Endothelial cell of umbilical vein (primary cell): Measurements from ENCODE around the gene LCAT. TPM values are rescaled to one million over a fixed set of nuclear protein-coding genes. Genes with fewer than 3 reads are reported as not detected.

Experiments
- BruUV-seq: library from RNA; stranded (reverse); fragments of 400-500 nt; replicated peaks from 2 replicates; lab custom pipeline; 2021; lab: Mats Ljungman, UMichigan
- CTCF ChIA-PET: fragments of 300-600, 350-600 bp; sonication (Branson Sonifier 250); formaldehyde crosslinking; loops from one replicate; lab custom pipeline; 2021; ENCODE audit warnings: antibody characterized with exemption, inconsistent platforms; lab: Charles Lee
- POLR2A ChIA-PET: fragments of 300-600, 350-600 bp; sonication (Branson Sonifier 250); formaldehyde crosslinking; loops from one replicate; lab custom pipeline; 2021; ENCODE audit warnings: antibody characterized with exemption, inconsistent platforms; lab: Charles Lee
- DNase-seq: peaks from one replicate; pipeline ENCODE4 v3.0.0-alpha.2; 2011; ENCODE audit warnings: low read depth, low spot score
- FAIRE-seq: peaks from 2 replicates; lab custom pipeline; 2011; peaks lifted over from hg19 to GRCh38; lab: Jason Lieb, UNC
- H2AFZ ChIP-seq: 2 replicates; pipeline ENCODE4 v1.6.0; 2012; ENCODE audit warnings: low read depth, low read length, control low read depth, inconsistent platforms
- H3K27ac ChIP-seq: 2 replicates; pipeline ENCODE4 v1.5.1; 2011; ENCODE audit warnings: low read depth, mild to moderate bottlenecking, control low read depth, low read length, moderate library complexity; ENCODE audit not compliant: insufficient read depth
- H3K27me3 ChIP-seq, 2 experiments: 2 replicates each; pipeline versions ENCODE4 v1.6.0 to v1.6.1; 2011; ENCODE audit warnings: low read length in 2 of 2, mixed read lengths in 1 of 2; ENCODE audit not compliant: control insufficient read depth in 2 of 2, insufficient read depth in 2 of 2
- H3K36me3 ChIP-seq, 2 experiments: 2 replicates in 1 of 2; 3 replicates in 1 of 2; pipeline ENCODE4 v1.5.1; 2011; ENCODE audit warnings: low read length in 2 of 2, mild to moderate bottlenecking in 1 of 2, moderate library complexity in 1 of 2; ENCODE audit not compliant: control insufficient read depth in 2 of 2, insufficient read depth in 2 of 2; ENCODE audit errors: extremely low read depth in 1 of 2
- H3K4me1 ChIP-seq: 3 replicates; pipeline ENCODE4 v1.5.1; 2011; ENCODE audit warnings: mild to moderate bottlenecking, low read length; ENCODE audit not compliant: control insufficient read depth, insufficient read depth; ENCODE audit errors: extremely low read depth
- H3K4me2 ChIP-seq: 2 replicates; pipeline ENCODE4 v1.6.1; 2011; ENCODE audit warnings: low read length, control low read depth, mixed read lengths; ENCODE audit not compliant: insufficient read depth
- H3K4me3 ChIP-seq, 3 experiments: fragments of 200-600 bp in 1 of 3; sonication (generic), shearing (Covaris generic) in 1 of 3; replicated peaks in 1 of 3; 2 replicates each; pipeline ENCODE4 v1.5.1; 2011 to 2016; ENCODE audit warnings: control low read depth in 3 of 3, low read length in 3 of 3, mild to moderate bottlenecking in 2 of 3, inconsistent platforms in 1 of 3, low read depth in 1 of 3, moderate library complexity in 1 of 3; ENCODE audit not compliant: insufficient read depth in 1 of 3
- H3K79me2 ChIP-seq: 2 replicates; pipeline ENCODE4 v1.6.0; 2012; ENCODE audit warnings: low read length, inconsistent platforms; ENCODE audit not compliant: control insufficient read depth, insufficient read depth
- H3K9ac ChIP-seq: replicated peaks from 2 replicates; pipeline ENCODE3; 2011; ENCODE audit warnings: low read length, control low read depth; ENCODE audit not compliant: insufficient read depth; ENCODE audit errors: extremely low read depth
- H3K9me1 ChIP-seq: replicated peaks from 3 replicates; pipeline ENCODE4 v1.6.0; 2011; ENCODE audit warnings: mild to moderate bottlenecking, low read length; ENCODE audit not compliant: control insufficient read depth, insufficient read depth; ENCODE audit errors: extremely low read depth
- H3K9me3 ChIP-seq: replicated peaks from 2 replicates; pipeline ENCODE4 v1.5.1; 2012; ENCODE audit warnings: low read length, inconsistent platforms; ENCODE audit not compliant: control insufficient read depth, insufficient read depth
- H4K20me1 ChIP-seq: replicated peaks from 2 replicates; pipeline ENCODE3; 2011; ENCODE audit warnings: mild to moderate bottlenecking, low read length; ENCODE audit not compliant: control insufficient read depth, insufficient read depth; ENCODE audit errors: extremely low read depth
- CTCF ChIP-seq, 2 donors: IDR thresholded peaks; 1 replicate in 1 of 2; 2 replicates in 1 of 2; pipeline ENCODE4 v1.5.1; 2011; ENCODE audit warnings: low read length in 2 of 2, mild to moderate bottlenecking in 2 of 2, moderate library complexity in 2 of 2, control low read depth in 1 of 2, inconsistent platforms in 1 of 2, low read depth in 1 of 2; ENCODE audit not compliant: insufficient read depth in 1 of 2; ENCODE audit errors: extremely low read depth in 1 of 2
- EZH2 ChIP-seq: IDR thresholded peaks from 2 replicates; pipeline ENCODE4 v1.6.1; 2012; ENCODE audit warnings: borderline replicate concordance, low read depth, mild to moderate bottlenecking, moderate library complexity, low read length, inconsistent platforms; ENCODE audit not compliant: severe bottlenecking
- FOS ChIP-seq: IDR thresholded peaks from 2 replicates; pipeline ENCODE4 v1.6.1; 2011; ENCODE audit warnings: mild to moderate bottlenecking, low read length, moderate library complexity, borderline replicate concordance; ENCODE audit not compliant: insufficient read depth
- GATA2 ChIP-seq: IDR thresholded peaks from 2 replicates; pipeline ENCODE4 v1.7.0; 2011; ENCODE audit warnings: low read depth, mild to moderate bottlenecking, moderate library complexity, mixed read lengths, low read length; ENCODE audit not compliant: insufficient read length, insufficient read depth
- JUN ChIP-seq: IDR thresholded peaks from 2 replicates; pipeline ENCODE4 v1.6.1; 2011; ENCODE audit warnings: borderline replicate concordance, low read depth; ENCODE audit not compliant: insufficient read length, insufficient read depth
- MAX ChIP-seq: IDR thresholded peaks from 2 replicates; pipeline ENCODE4 v1.6.1; 2011; ENCODE audit not compliant: insufficient read depth, insufficient read length
- MYC ChIP-seq: IDR thresholded peaks from one replicate; pipeline ENCODE4 v1.6.1; 2011; ENCODE audit warnings: mild to moderate bottlenecking, low read depth, low read length
- POLR2A ChIP-seq: IDR thresholded peaks from 2 replicates; pipeline ENCODE4 v1.6.1; 2012; ENCODE audit warnings: low read depth, mild to moderate bottlenecking, control low read depth, low read length
- POLR2AphosphoS5 ChIP-seq: IDR thresholded peaks from 2 replicates; pipeline ENCODE4 v1.6.1; 2012; ENCODE audit warnings: low read depth, mild to moderate bottlenecking, control low read depth, low read length, moderate library complexity; ENCODE audit not compliant: insufficient read depth
- dilution Hi-C: fragments of 300-500 bp; cut with MboI; formaldehyde crosslinking; loops from one replicate; pipeline ENCODE4 v1.15.0; 2019; ENCODE audit warnings: low sequenced_read_pairs; ENCODE audit not compliant: extremely low pct_ligation_motif_present
- intact Hi-C: fragments of 100-400 bp; cut with micrococcal nuclease; formaldehyde crosslinking; loops from one replicate; pipeline ENCODE4 v1.10.0; 2022
- polyA plus RNA-seq, 4 experiments: library from polyadenylated mRNA; depleted of rRNA in 3 of 4; stranded (reverse) in 3 of 4; unstranded in 1 of 4; fragments of >200 nt; gene quantifications; 2 replicates each; pipeline versions ENCODE4 v1.2.1 to v1.2.3, GENCODE V29; 2011 to 2012; ENCODE audit warnings: missing spikeins in 1 of 4
- total RNA-seq: library from RNA; stranded (reverse); gene quantifications from 2 replicates; pipeline ENCODE4 v1.2.3, GENCODE V29; 2021

Gene LCAT
- total and polyA plus RNA-seq, 2 donors (not counting 3 experiments of a cell fraction or from before 2014, with no cell fraction given): 22.6 to 46.1 TPM

DNA sequence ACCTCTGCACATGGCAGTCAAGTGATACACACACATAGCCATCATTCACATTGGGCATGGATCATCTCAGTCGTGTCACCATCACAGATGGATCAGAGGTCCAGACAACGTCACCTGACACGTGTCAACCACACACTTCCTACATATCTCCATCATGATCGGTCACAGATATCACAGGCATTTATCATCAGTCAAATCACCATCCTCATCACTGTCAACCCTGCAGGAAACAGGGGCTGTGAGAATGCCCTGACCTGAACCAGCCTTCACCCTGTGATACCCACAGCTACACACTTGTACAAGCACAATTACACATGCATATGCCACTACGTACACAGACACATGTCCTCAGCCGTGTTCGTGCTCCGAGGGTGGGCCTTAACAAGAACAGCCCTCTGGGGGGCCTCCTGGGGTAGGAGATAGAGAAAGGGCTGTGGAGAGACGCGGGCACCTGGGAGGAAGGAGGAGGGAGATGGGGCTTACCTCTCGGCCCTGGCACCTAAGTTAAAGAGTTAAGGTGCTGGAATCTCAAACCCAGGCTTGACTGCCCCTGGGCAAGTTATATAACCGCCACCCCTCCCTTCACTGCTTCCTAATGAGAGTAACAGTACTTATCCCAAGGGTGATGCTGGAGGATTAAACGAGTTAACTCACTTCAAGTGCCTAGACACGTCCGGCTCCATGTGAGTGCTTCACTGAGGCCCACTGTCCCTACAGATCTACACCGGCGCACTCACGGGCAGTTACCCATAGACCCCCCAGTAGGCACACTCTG is 23.4 kb upstream of the LCAT start:
- peaks cover 22% of the 10 kb centered on the region for H3K4me1 ChIP-seq
- dilution Hi-C loops (no loop called here), intact Hi-C loops (no loop called here)
- peak overlapping the region; percentile 70 for H3K27ac ChIP-seq
- DNase-seq: peak; percentile 37
- H3K9me3 ChIP-seq: no peaks in the 10 kb centered on the region
- BruUV-seq: TSS peak; percentile 35
- H2AFZ ChIP-seq: peak overlapping the region; percentile 23
- H3K4me3 ChIP-seq: peak overlapping the region; percentile 92 to 97 (median 96)
- POLR2A ChIA-PET: interaction anchor here (0.5 to 1.1 kb wide), 3 partner anchors 70 to 488 kb away, joined by 3 to 4 read pairs (median 3); no protein-coding TSS in a partner anchor
- no peak for TF ChIP-seq POLR2AphosphoS5
- no peak for TF ChIP-seq POLR2A
- no peak for TF ChIP-seq FOS
- peak overlapping the region; percentile 91 for H3K9ac ChIP-seq
- peaks cover 0 to 4% of the 10 kb centered on the region in 2 experiments for H3K36me3 ChIP-seq
- no peaks in the 10 kb centered on the region for H3K9me1 ChIP-seq
- H3K79me2 ChIP-seq: peaks cover 50% of the 10 kb centered on the region
- H3K4me2 ChIP-seq: peak overlapping the region; percentile 77
- H4K20me1 ChIP-seq: no peaks in the 10 kb centered on the region
- peak; percentile 55 for FAIRE-seq
- CTCF ChIA-PET: interaction anchor here (1.0 to 2.2 kb wide), 5 partner anchors 24 to 74 kb away, joined by 4 to 13 read pairs (median 5); partner anchors contain the start of gene PSMB10
- H3K27me3 ChIP-seq: no peaks in the 10 kb centered on the region

DNA sequence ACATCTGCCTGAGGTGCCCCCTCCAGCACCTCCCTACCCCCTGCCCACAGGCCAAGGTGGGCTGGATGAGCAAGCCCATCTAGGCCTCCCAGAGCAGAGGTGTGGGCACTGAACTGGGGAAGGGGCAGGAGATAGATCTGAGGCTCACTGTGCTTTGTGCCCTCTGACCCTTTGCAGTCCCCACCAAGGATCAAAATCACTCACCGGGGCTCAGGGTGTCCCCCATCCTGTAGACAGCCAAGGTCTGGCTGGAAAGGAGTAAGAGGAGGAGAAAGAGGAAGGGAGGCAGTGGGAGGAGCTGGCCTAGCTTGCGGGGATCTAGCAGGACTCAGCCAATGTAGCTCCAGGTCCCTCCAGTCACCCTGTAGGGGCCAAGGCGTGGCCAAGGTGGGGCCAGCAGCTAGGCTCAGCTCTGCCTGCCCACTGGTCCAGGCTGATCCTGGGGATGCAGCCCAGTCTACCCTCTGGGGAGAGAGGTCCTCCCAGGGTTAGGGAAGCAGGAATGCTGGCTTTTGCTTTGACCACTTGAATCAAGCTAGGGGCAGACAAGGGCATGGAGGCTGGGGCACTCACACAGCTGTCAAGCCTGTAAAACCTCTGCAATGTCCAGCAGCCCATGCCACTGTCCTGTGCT is 22.7 kb upstream of the LCAT start:
- peak overlapping the region; percentile 77 for H3K4me2 ChIP-seq
- BruUV-seq: no TSS peak
- dilution Hi-C loops: no loop called here
- peaks cover 22% of the 10 kb centered on the region for H3K4me1 ChIP-seq
- no peak overlapping the region for H2AFZ ChIP-seq
- H3K9me3 ChIP-seq: no peaks in the 10 kb centered on the region
- no peaks in the 10 kb centered on the region for H3K27me3 ChIP-seq
- FAIRE-seq (peak; percentile 80), DNase-seq (peak; percentile 29)
- no peaks in the 10 kb centered on the region for H3K9me1 ChIP-seq
- peaks cover 2 to 10% of the 10 kb centered on the region in 2 experiments for H3K36me3 ChIP-seq
- H3K79me2 ChIP-seq: peaks cover 52% of the 10 kb centered on the region
- CTCF ChIA-PET: interaction anchor here (1.0 to 2.2 kb wide), 5 partner anchors 24 to 74 kb away, joined by 3 to 13 read pairs (median 5); partner anchors contain the start of gene PSMB10
- POLR2A ChIA-PET: interaction anchor here (0.6 to 1.1 kb wide), 3 partner anchors 31 to 487 kb away, joined by 3 to 5 read pairs (median 4); no protein-coding TSS in a partner anchor
- H3K27ac ChIP-seq: peak overlapping the region; percentile 10
- H3K4me3 ChIP-seq: peak overlapping the region in 2 of 3 experiments; percentile 96 to 97
- peak overlapping the region; percentile 2 for H3K9ac ChIP-seq
- TF ChIP-seq MYC (no peak), MAX (no peak), CTCF (IDR thresholded peaks at IDR 0.05; ENCODE audit: extremely low read depth in 1 of 2, insufficient read depth in 1 of 2, low read depth in 1 of 2, low read length in 2 of 2) (no peak), JUN (no peak), EZH2 (no peak), FOS (no peak), POLR2A (no peak), GATA2 (no peak), POLR2AphosphoS5 (no peak)
- H4K20me1 ChIP-seq: no peaks in the 10 kb centered on the region
- intact Hi-C loops: no loop called here
